SJCRH30 (cell line): ENCODE data around the gene GATAD2B. TPM values are rescaled to one million over a fixed set of nuclear protein-coding genes. Genes with fewer than 3 reads are reported as not detected.
"Not testable (repeated sequence)": the region's sequence is repeated elsewhere in the genome, so short reads cannot be mapped to it uniquely, and the experiment has no call there.

Experiments used
- DNase-seq, 2 experiments: peaks; one replicate each; pipeline ENCODE4 v3.0.0-alpha.2; 2015 to 2020
- H3K27ac ChIP-seq: fragments of 250-450 bp; sonication (Bioruptor Pico); 2 replicates; pipeline ENCODE4 v1.5.1; 2020; ENCODE audit warnings: mild to moderate bottlenecking, moderate library complexity
- H3K27me3 ChIP-seq: fragments of 250-450 bp; sonication (Bioruptor Pico); 2 replicates; pipeline ENCODE4 v1.5.1; 2020; ENCODE audit warnings: mild to moderate bottlenecking, moderate library complexity
- H3K36me3 ChIP-seq: fragments of 250-450 bp; sonication (Bioruptor Pico); 2 replicates; pipeline ENCODE4 v1.5.1; 2020; ENCODE audit warnings: mild to moderate bottlenecking, moderate library complexity
- H3K4me1 ChIP-seq: fragments of 250-450 bp; sonication (Bioruptor Pico); 2 replicates; pipeline ENCODE4 v1.5.1; 2020; ENCODE audit warnings: mild to moderate bottlenecking, moderate library complexity
- H3K4me3 ChIP-seq: fragments of 250-450 bp; sonication (Bioruptor Pico); 2 replicates; pipeline ENCODE4 v1.5.1; 2020; ENCODE audit warnings: mild to moderate bottlenecking, moderate library complexity
- H3K9me3 ChIP-seq: fragments of 250-450 bp; sonication (Bioruptor Pico); replicated peaks from 2 replicates; pipeline ENCODE4 v1.5.1; 2020; ENCODE audit warnings: mild to moderate bottlenecking, moderate library complexity
- total RNA-seq: library from RNA; depleted of rRNA; stranded (reverse); fragments of >200 nt; shearing (Covaris generic); gene quantifications from 2 replicates; pipeline ENCODE4 v1.2.3, GENCODE V29; 2014

Gene GATAD2B
- total RNA-seq, 1 experiment from 2014 or later = 10.8 TPM

DNA sequence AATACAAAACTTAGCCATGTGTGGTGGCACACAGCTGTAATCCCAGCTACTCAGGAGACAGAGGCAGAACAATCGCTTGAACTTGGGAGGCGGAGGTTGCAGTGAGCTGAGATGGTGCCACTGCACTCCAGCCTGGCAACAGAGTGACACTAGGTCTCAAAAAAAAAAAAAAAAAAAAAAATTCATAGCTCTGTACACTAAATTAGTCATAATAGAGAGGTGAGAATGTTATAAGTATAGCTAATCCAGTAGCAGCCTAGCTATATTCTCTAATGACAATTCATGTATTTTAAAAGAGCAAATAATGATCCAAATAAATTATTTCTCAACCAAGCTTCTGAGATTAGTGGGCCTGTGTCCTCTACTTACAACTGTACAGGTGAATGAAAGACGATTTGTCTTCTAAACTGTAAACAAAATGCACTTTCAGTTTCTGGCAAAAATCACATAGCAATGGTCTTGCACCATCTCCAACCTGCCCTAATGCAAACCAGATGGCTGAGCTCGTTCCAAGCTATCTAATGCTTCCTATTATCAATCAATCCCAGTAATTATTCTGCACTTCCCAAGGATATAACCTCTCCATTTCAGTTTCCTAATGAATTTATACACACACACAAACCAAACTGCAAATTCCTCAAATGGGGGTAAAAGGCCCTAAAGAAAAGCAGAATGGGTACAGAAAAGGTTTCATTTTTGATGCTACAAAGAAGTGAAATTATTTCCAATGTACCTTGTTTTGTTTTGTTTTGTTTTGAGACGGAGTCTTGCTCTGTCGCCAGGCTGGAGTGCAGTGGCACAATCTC, 56.5 kb downstream of the GATAD2B start:
- no peak for DNase-seq
- no peak overlapping the region for H3K27ac ChIP-seq
- no peaks in the 10 kb centered on the region for H3K4me1 ChIP-seq
- H3K9me3 ChIP-seq = no peaks in the 10 kb centered on the region
- H3K4me3 ChIP-seq = no peak overlapping the region
- no peaks in the 10 kb centered on the region for H3K36me3 ChIP-seq
- no peaks in the 10 kb centered on the region for H3K27me3 ChIP-seq

DNA sequence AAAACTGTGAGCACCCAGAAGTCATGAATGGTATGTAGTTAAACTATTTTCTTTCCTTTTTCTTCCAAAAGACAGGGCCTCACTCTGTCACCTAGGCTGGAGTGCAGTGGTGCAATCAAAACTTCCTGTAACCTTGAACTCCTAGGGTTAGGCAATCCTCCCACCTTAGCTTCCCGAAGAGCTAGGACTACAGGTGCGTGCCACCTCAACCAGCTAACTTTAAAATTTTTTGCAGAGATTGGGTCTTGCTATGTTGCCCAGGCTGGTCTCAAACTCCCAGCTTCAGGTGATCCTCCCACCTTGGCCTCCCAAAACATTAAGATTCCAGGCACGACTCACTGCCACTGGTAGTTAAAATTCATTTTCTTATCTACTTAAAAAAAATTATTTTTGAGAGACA, 62.5 kb downstream of the GATAD2B start:
- no peak for DNase-seq
- H3K27ac ChIP-seq = no peak overlapping the region
- no peaks in the 10 kb centered on the region for H3K9me3 ChIP-seq
- H3K27me3 ChIP-seq = no peaks in the 10 kb centered on the region
- H3K4me1 ChIP-seq = no peaks in the 10 kb centered on the region
- H3K36me3 ChIP-seq = no peaks in the 10 kb centered on the region
- H3K4me3 ChIP-seq = no peak overlapping the region

DNA sequence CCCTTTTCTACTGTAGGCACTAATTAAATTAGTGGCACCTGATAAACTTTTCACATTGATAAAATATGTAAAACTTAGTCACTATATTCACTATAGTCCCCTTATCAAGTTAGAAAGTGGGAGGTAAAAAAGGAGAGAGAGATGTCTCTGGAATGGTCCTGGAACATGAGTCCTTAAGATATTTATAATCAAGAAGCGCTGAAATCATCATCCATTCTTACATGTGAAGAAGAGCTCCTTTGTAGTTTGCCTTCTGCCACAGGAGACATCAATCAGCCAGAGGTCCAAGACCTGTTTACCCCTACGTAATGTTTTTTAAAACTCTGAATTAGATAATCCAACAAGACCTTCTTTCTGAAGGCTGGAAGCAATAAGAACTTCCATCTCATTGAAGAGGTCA, 65.3 kb downstream of the GATAD2B start:
- no peak overlapping the region for H3K27ac ChIP-seq
- H3K9me3 ChIP-seq = no peaks in the 10 kb centered on the region
- DNase-seq = no peak
- H3K36me3 ChIP-seq = no peaks in the 10 kb centered on the region
- no peaks in the 10 kb centered on the region for H3K4me1 ChIP-seq
- no peak overlapping the region for H3K4me3 ChIP-seq
- no peaks in the 10 kb centered on the region for H3K27me3 ChIP-seq

DNA sequence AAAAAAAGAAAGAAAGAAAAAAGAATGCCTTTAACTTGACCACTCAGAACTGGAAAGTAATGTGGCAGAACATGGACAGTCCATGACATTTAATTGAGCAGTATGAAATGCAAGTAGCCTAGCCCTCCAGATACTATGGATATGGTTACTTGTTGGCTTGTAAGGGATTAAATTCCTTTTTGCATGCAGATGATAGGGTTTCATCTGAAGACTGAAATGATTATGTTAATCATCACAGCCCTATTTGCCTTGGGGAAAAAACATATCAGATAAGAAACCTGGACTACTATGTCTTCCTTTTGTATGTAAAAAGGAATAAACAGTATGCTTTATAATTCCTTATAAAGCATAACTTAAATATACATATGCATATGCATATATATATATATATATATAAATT, 66.0 kb downstream of the GATAD2B start:
- H3K4me3 ChIP-seq = no peak overlapping the region
- H3K27ac ChIP-seq = no peak overlapping the region
- no peaks in the 10 kb centered on the region for H3K27me3 ChIP-seq
- no peak for DNase-seq
- H3K9me3 ChIP-seq = no peaks in the 10 kb centered on the region
- no peaks in the 10 kb centered on the region for H3K4me1 ChIP-seq
- H3K36me3 ChIP-seq = no peaks in the 10 kb centered on the region

DNA sequence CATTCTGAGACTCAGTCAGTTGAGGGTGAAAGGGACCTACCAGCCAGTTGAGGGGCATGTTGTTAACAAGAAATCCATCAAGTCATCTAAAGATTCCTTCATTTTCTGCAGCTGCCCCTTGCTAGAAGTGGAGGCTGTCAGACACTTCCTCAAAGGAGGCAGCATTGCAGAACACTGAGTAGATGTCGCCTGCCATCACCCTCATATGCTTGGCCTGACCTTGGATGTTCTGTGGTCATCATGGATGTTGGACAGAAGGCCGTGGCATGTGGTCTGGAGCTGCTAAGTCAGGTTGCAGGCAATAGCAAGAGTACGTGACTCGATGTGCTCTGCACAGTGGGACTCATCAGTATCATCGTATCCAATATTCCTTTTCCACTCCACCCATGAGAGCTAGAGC, 70.6 kb downstream of the GATAD2B start:
- no peaks in the 10 kb centered on the region for H3K27me3 ChIP-seq
- H3K36me3 ChIP-seq = no peaks in the 10 kb centered on the region
- H3K4me1 ChIP-seq = no peaks in the 10 kb centered on the region
- no peak overlapping the region for H3K27ac ChIP-seq
- no peak for DNase-seq
- no peaks in the 10 kb centered on the region for H3K9me3 ChIP-seq
- H3K4me3 ChIP-seq = no peak overlapping the region

DNA sequence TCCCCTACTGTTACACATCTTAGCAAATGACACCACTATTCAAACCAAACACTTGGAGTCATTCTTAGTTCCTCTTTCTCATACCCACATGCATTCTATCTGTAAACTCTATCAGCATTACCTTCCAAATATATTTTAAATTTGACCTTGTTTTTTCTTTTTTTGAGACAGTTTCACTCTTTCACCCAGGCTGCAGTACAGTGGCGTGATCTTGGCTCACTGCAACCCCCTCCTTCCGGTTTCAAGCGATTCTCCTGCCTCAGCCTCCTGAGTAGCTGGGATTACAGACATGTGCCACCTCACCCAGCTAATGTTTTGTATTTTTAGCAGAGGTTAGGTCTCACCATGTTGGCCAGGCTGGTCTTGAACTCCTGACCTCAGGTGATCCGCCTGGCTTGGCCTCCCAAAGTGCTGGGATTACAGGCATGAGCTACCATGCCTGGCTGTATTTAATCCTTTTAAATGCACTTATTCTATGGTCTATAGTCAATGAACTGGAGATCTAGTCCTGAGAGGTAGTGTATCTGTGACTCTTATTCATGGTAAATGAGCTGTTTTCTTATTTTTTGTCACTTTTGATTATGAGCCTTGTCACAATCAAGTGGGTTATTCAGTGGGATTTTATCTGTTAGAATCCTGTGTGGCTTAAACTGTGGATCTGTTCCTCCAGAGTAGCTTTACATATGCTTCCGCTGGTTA, 73.1 kb downstream of the GATAD2B start:
- Histone ChIP-seq H3K27me3 (no peaks in the 10 kb centered on the region), H3K9me3 (no peaks in the 10 kb centered on the region), H3K36me3 (no peaks in the 10 kb centered on the region), H3K4me1 (no peaks in the 10 kb centered on the region), H3K27ac (no peak overlapping the region), H3K4me3 (no peak overlapping the region)
- DNase-seq = no peak

DNA sequence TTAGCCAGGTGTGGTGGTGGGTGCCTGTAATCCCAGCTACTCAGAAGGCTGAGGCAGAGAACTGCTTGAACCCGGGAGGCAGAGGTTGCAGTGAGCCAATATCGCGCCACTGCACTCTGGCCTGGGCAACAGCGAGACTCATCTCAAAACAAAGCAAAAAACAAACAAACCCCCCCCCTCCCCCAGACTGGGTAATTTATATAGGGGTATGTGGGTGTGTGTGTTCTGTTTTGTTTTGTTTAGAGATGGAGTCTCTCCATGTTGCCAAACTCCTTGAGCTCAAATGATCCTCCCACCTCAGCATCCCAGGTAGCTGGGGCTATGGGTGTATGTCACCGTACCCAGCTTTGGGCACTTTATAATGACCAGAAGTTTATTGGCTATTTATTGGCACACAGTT, 74.0 kb downstream of the GATAD2B start:
- Histone ChIP-seq H3K4me3 (no peak overlapping the region), H3K4me1 (no peaks in the 10 kb centered on the region), H3K9me3 (no peaks in the 10 kb centered on the region), H3K27me3 (no peaks in the 10 kb centered on the region), H3K36me3 (no peaks in the 10 kb centered on the region), H3K27ac (no peak overlapping the region)
- DNase-seq = no peak

DNA sequence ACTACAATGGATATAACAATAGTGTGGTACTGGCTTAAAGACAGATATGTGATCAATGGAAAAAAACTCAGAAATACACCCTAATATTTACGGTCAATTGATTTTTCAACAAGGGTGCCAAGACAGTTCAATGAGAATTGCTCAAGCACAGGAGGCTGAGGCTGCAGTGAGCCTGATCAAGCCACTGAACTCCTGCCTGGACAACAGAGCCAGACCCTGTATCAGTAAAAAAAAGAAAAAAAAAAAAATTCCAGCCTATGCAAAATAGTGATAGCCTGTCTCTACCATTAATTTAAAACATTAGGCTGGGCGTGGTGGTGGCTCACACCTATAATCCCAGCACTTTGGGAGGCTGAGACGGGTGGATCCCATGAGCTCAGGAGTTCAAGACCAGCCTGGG, 77.6 kb downstream of the GATAD2B start:
- H3K9me3 ChIP-seq = no peaks in the 10 kb centered on the region
- no peaks in the 10 kb centered on the region for H3K36me3 ChIP-seq
- no peaks in the 10 kb centered on the region for H3K27me3 ChIP-seq
- no peak overlapping the region for H3K4me3 ChIP-seq
- DNase-seq = no peak
- no peaks in the 10 kb centered on the region for H3K4me1 ChIP-seq
- H3K27ac ChIP-seq = no peak overlapping the region

DNA sequence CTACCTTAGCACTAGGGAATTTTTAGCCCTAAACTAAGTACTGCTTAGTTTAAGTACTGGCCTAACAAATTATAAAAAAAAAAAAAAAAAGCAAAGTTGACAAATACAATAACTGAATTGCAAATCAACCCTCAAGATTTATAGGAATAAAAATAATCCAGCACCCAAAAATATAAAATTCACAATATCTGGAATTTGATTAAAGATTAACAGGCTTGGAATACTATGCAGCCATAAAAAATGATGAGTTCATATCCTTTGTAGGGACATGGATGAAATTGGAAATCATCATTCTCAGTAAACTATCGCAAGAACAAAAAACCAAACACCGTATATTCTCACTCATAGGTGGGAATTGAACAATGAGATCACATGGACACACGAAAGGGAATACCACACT, 78.4 kb downstream of the GATAD2B start:
- not testable (repeated sequence) for H3K27me3 ChIP-seq, H3K36me3 ChIP-seq, H3K4me3 ChIP-seq, H3K27ac ChIP-seq, H3K4me1 ChIP-seq, DNase-seq, H3K9me3 ChIP-seq

DNA sequence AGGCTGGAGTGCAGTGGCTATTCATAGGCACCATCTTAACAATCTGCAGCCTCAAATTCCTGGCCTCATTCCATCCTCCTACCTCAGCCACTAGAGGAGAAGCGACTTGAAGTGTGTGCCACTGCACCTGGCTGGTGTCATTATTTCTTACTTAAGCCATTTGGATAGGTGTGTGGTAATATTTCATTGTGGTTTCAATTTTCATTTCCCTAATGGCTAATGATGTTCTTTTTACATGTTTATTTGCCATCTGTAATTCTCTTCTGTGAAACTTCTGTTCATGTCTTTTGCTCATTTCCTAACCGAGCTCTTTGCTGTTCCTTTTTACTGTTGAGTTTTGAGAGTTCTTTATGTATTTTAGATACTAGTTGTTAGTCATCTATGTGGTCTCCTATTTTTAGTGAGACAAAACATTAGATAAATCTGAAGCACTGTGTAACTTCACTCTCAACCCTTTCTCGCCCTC, 80.7 kb downstream of the GATAD2B start:
- H3K9me3 ChIP-seq = no peaks in the 10 kb centered on the region
- H3K4me3 ChIP-seq = no peak overlapping the region
- H3K36me3 ChIP-seq = no peaks in the 10 kb centered on the region
- no peak overlapping the region for H3K27ac ChIP-seq
- no peaks in the 10 kb centered on the region for H3K4me1 ChIP-seq
- DNase-seq = no peak
- H3K27me3 ChIP-seq = no peaks in the 10 kb centered on the region

DNA sequence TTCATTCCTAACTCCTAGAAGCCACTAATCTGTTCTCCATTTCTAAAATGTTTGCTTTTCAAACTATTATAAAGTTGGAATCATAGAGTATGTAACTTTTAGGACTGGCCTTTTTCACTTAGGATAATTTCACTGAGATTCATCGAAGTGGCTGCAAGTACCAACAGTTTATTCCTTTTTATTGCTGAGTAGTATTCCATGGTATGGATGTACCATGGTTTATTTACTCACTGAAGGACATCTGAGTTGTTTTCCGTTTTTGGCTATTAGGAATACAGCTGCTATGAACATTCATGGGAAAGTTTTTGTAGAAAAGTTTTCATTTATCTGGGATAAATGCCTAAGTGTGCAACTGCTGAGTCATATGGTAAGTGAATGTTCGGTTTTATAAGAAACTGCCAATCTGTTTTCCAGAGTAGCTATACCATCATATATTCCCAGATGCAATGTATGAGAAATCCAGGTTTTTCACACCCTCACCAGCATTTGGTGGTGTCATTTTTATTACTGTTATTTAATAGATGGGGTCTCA, 81.2 kb downstream of the GATAD2B start:
- Histone ChIP-seq H3K27ac (no peak overlapping the region), H3K9me3 (no peaks in the 10 kb centered on the region), H3K36me3 (no peaks in the 10 kb centered on the region), H3K4me1 (no peaks in the 10 kb centered on the region), H3K27me3 (no peaks in the 10 kb centered on the region), H3K4me3 (no peak overlapping the region)
- DNase-seq = no peak

DNA sequence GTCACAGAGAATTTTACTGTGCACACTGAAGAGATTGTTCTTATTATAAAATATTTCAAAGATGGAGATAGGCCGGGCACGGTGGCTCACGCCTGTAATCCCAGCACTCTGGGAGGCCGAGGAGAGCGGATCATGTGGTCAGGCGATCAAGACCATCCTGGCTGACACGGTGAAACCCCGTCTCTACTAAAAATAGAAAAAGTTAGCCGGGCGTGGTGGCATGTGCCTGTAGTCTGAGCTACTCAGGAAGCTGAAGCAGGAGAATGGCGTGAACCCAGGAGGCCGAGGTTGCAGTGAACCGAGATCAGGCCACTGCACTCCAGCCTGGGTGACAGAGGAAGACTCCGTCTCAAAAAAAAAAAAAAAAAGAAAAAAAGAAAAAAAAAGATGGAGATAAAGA, 82.0 kb downstream of the GATAD2B start:
- H3K36me3 ChIP-seq, H3K4me3 ChIP-seq, H3K9me3 ChIP-seq, H3K27me3 ChIP-seq, DNase-seq, H3K27ac ChIP-seq, H3K4me1 ChIP-seq: not testable (repeated sequence)

DNA sequence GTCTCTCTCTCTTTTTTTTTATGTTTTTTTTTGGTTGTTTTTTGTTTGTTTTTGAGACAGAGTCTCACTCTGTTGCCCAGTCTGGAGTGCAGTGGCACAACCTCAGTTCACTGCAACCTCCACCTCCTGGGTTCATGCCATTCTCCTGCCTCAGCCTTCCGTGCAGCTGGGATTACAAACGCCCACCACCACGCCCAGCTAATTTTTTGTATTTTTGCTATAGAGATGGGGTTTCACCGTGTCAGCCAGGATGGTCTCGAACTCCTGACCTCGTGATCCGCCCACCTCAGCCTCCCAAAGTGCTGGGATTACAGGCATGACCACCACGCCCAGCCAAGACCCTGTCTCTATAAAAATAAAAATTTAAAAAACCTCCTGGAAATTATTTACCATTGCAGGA, 88.8 kb downstream of the GATAD2B start:
- H3K9me3 ChIP-seq, H3K4me3 ChIP-seq, H3K36me3 ChIP-seq, H3K27me3 ChIP-seq, H3K4me1 ChIP-seq, DNase-seq, H3K27ac ChIP-seq: not testable (repeated sequence)

DNA sequence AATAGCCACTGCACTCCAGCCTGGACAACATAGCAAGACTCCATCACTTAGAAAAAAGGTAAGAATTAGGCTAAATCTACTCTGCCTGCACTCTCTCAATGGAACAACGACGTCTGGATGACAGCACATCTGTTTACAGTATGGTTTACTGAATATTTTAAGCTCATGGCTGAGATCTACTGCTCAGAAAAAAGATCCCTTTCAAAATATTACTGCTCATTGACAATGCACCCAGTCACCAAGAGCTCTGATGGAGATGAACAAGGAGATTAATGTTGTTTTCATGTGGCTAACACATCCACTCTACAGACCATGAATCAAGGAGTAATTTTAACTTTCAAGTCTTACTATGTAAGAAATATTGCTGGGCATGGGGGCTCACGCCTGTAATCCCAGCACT, 89.6 kb downstream of the GATAD2B start:
- DNase-seq = no peak
- Histone ChIP-seq H3K27ac (no peak overlapping the region), H3K4me1 (no peaks in the 10 kb centered on the region), H3K36me3 (no peaks in the 10 kb centered on the region), H3K4me3 (no peak overlapping the region), H3K9me3 (no peaks in the 10 kb centered on the region), H3K27me3 (no peaks in the 10 kb centered on the region)

DNA sequence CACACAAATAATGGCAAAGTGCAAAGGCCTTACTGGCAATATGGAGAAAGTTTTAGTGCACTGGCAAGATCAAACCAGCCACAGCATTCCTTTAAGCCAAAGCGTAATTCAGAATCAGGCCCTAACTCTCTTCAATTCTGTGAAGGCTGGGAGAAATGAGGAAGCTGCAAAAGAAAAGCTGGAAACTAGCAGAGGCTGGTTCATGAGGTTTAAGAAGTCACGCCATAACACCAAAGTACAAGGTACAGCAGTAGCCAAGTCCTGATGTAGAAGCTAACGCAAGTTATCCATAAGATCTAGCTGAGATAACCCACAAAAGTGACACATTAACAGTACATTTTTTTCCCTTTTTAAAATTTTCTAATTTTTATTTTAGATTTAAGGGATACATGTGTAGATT, 90.5 kb downstream of the GATAD2B start:
- H3K36me3 ChIP-seq = no peaks in the 10 kb centered on the region
- no peaks in the 10 kb centered on the region for H3K4me1 ChIP-seq
- DNase-seq = no peak
- no peak overlapping the region for H3K27ac ChIP-seq
- no peak overlapping the region for H3K4me3 ChIP-seq
- no peaks in the 10 kb centered on the region for H3K27me3 ChIP-seq
- no peaks in the 10 kb centered on the region for H3K9me3 ChIP-seq
